ENCODE results near the gene EME1.

EME1 gene

DNA sequence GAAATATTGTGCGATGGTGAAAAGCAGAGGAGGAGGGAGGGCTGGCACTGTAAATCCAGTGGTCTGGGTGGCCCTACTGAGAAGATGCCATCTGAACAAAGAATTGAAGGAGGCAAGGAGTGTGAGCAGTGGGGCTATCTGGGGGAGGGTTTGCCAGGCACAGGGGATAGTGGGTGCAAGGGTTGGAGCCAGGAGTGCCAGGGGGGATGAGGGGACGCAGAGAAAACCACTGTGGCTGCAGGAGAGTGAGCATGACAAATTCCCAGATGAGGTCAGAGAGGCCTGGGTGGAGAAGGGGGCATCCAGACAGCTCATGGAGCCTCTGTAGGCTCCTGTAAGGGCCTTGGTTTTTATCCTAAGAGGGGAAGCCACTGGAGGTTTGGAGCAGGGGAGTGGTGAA, 22.3 kb upstream of the EME1 start:
- H3K27ac ChIP-seq (ENCODE audit: low read depth, low read length), result no peak overlapping the region
- H3K9ac ChIP-seq (ENCODE audit: low read depth, low read length), result no peak overlapping the region
- H3K9me3 ChIP-seq (ENCODE audit: insufficient read depth, low read depth, low read length), result no peaks in the 10 kb centered on the region
- H3K36me3 ChIP-seq (ENCODE audit: insufficient read depth, low read length), result peaks cover 20% of the 10 kb centered on the region
- H3K27me3 ChIP-seq (ENCODE audit: insufficient read depth, low read length), result no peaks in the 10 kb centered on the region
- WGBS, result 81% methylated on average over 2 of the region's 2 CpGs
- H3K4me3 ChIP-seq (ENCODE audit: low read length), result no peak overlapping the region
- peaks cover 13% of the 10 kb centered on the region; the same call in 1 of the 2 replicates for H3K4me1 ChIP-seq (ENCODE audit: insufficient read depth, low read length)

GRCh38 chr17:50352072-50352692, 20.8 kb upstream of the EME1 start:
- Histone ChIP-seq H3K9me3 (ENCODE audit: insufficient read depth, low read depth, low read length) (no peaks in the 10 kb centered on the region), H3K4me3 (ENCODE audit: low read length) (no peak overlapping the region), H3K9ac (ENCODE audit: low read depth, low read length) (no peak overlapping the region), H3K36me3 (ENCODE audit: insufficient read depth, low read length) (peaks cover 35% of the 10 kb centered on the region), H3K27me3 (ENCODE audit: insufficient read depth, low read length) (no peaks in the 10 kb centered on the region), H3K27ac (ENCODE audit: low read depth, low read length) (no peak overlapping the region), H3K4me1 (ENCODE audit: insufficient read depth, low read length) (peaks cover 13% of the 10 kb centered on the region; the same call in 1 of the 2 replicates)
- WGBS, result 93% methylated on average over 6 of the region's 6 CpGs

DNA sequence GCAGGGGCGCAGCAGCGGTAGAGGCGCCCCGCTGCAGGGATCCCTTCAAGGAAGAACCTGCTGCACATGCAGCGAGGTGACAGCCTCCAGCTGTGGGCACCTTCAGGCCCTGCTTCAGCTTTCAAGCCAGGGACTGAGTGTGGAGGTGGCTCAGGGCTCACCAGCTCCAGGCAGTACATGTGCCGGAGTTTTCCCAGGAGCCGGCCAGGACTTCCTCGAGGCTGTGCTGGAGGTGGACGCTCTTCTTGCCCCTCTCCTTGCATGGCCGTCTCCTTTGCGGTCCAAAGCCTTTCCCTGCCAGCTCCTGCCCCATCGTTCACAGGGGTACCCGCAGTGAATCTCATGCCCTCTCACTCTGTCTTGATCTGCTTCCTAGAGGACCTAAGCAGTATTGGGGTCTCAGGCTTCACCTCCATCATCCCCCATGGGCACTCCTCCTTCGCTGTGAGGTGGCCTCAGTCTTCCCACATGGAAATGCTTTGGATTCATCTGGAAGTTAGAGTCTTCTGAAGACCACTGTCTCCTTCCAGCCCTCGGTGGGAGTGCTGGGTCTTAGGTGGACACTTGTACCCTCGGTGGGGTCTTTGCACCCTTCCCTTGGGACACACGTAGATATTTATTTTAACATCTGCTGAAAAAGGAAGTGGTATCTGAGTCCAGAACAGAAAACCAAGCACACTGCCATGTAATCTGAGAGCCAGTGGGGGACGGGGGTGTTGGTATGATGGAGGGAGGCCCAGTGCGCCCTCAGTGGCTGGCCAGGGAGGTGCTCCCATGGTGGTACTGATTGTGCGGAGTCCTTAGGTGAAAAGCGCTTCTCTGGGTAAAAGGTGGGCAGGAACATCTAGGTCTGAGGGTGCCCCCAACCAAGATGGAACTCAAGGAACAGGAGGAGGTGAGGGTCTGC, 20.1 kb upstream of the EME1 start:
- 91% methylated on average over 21 of the region's 21 CpGs for WGBS
- no peak overlapping the region for H3K4me3 ChIP-seq (ENCODE audit: low read length)
- no peaks in the 10 kb centered on the region for H3K9me3 ChIP-seq (ENCODE audit: insufficient read depth, low read depth, low read length)
- no peaks in the 10 kb centered on the region for H3K27me3 ChIP-seq (ENCODE audit: insufficient read depth, low read length)
- H3K27ac ChIP-seq (ENCODE audit: low read depth, low read length), result no peak overlapping the region
- peaks cover 7% of the 10 kb centered on the region; the same call in 1 of the 2 replicates for H3K4me1 ChIP-seq (ENCODE audit: insufficient read depth, low read length)
- H3K36me3 ChIP-seq (ENCODE audit: insufficient read depth, low read length), result peaks cover 40% of the 10 kb centered on the region
- H3K9ac ChIP-seq (ENCODE audit: low read depth, low read length), result no peak overlapping the region

DNA sequence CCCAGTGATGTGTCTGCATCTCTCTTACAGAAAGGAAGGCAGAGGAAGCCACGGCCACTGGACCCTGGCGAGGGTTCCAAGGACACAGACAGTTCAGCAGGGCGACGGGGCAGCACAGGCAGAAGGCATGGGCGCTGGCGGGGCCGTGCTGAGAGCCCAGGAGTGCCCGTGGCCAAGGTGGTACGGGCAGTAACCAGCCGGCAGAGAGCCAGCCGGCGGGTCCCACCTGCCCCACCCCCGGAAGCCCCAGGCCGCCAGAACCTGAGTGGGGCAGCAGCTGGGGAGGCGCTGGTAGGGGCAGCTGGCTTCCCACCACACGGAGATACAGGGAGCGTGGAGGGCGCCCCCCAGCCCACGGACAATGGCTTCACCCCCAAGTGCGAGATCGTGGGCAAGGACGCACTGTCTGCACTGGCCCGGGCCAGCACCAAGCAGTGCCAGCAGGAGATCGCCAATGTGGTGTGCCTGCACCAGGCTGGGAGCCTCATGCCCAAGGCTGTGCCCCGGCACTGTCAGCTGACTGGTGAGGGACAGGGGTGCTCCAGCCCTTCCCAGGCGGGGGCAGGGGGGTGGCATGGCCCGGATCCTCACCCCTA, 19.3 kb upstream of the EME1 start:
- no peak overlapping the region for H3K9ac ChIP-seq (ENCODE audit: low read depth, low read length)
- peaks cover 1% of the 10 kb centered on the region; the same call in 1 of the 2 replicates for H3K4me1 ChIP-seq (ENCODE audit: insufficient read depth, low read length)
- H3K36me3 ChIP-seq (ENCODE audit: insufficient read depth, low read length), result peaks cover 47% of the 10 kb centered on the region
- H3K4me3 ChIP-seq (ENCODE audit: low read length), result no peak overlapping the region
- no peak overlapping the region for H3K27ac ChIP-seq (ENCODE audit: low read depth, low read length)
- no peaks in the 10 kb centered on the region for H3K27me3 ChIP-seq (ENCODE audit: insufficient read depth, low read length)
- 94% methylated on average over 27 of the region's 27 CpGs for WGBS
- H3K9me3 ChIP-seq (ENCODE audit: insufficient read depth, low read depth, low read length), result no peaks in the 10 kb centered on the region

DNA sequence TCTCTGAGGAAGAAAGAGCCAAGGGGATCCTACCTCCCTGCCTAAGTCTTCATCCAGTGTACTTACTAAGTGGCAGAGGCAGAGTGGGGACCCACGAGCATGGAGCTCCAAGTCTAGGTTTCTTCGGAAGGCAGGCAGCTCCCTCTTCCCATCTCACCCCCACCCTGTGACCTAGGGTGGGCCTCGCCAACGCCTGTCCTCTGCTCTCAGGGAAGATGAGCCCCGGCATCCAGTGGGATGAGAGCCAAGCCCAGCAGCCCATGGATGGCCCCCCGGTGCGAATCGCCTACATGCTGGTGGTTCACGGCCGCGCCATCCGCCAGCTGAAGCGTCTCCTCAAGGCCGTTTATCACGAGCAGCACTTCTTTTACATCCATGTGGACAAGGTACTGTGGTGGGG, 18.8 kb upstream of the EME1 start:
- Histone ChIP-seq H3K36me3 (ENCODE audit: insufficient read depth, low read length) (peaks cover 52% of the 10 kb centered on the region), H3K27ac (ENCODE audit: low read depth, low read length) (no peak overlapping the region), H3K9ac (ENCODE audit: low read depth, low read length) (no peak overlapping the region), H3K9me3 (ENCODE audit: insufficient read depth, low read depth, low read length) (no peaks in the 10 kb centered on the region), H3K27me3 (ENCODE audit: insufficient read depth, low read length) (no peaks in the 10 kb centered on the region), H3K4me3 (ENCODE audit: low read length) (no peak overlapping the region), H3K4me1 (ENCODE audit: insufficient read depth, low read length) (no peaks in the 10 kb centered on the region)
- WGBS, result 95% methylated on average over 15 of the region's 15 CpGs

GRCh38 chr17:50354776-50355175, 18.3 kb upstream of the EME1 start:
- H3K27ac ChIP-seq (ENCODE audit: low read depth, low read length), result no peak overlapping the region
- 96% methylated on average over 13 of the region's 13 CpGs for WGBS
- H3K36me3 ChIP-seq (ENCODE audit: insufficient read depth, low read length), result peaks cover 58% of the 10 kb centered on the region
- no peaks in the 10 kb centered on the region for H3K27me3 ChIP-seq (ENCODE audit: insufficient read depth, low read length)
- H3K9ac ChIP-seq (ENCODE audit: low read depth, low read length), result no peak overlapping the region
- H3K4me1 ChIP-seq (ENCODE audit: insufficient read depth, low read length), result no peaks in the 10 kb centered on the region
- H3K9me3 ChIP-seq (ENCODE audit: insufficient read depth, low read depth, low read length), result no peaks in the 10 kb centered on the region
- H3K4me3 ChIP-seq (ENCODE audit: low read length), result no peak overlapping the region

GRCh38 chr17:50355336-50355700, 17.7 kb upstream of the EME1 start:
- peaks cover 63% of the 10 kb centered on the region for H3K36me3 ChIP-seq (ENCODE audit: insufficient read depth, low read length)
- H3K9ac ChIP-seq (ENCODE audit: low read depth, low read length), result no peak overlapping the region
- no peak overlapping the region for H3K27ac ChIP-seq (ENCODE audit: low read depth, low read length)
- no peak overlapping the region for H3K4me3 ChIP-seq (ENCODE audit: low read length)
- H3K27me3 ChIP-seq (ENCODE audit: insufficient read depth, low read length), result no peaks in the 10 kb centered on the region
- 100% methylated on average over 2 of the region's 4 CpGs for WGBS
- H3K4me1 ChIP-seq (ENCODE audit: insufficient read depth, low read length), result no peaks in the 10 kb centered on the region
- no peaks in the 10 kb centered on the region for H3K9me3 ChIP-seq (ENCODE audit: insufficient read depth, low read depth, low read length)

DNA sequence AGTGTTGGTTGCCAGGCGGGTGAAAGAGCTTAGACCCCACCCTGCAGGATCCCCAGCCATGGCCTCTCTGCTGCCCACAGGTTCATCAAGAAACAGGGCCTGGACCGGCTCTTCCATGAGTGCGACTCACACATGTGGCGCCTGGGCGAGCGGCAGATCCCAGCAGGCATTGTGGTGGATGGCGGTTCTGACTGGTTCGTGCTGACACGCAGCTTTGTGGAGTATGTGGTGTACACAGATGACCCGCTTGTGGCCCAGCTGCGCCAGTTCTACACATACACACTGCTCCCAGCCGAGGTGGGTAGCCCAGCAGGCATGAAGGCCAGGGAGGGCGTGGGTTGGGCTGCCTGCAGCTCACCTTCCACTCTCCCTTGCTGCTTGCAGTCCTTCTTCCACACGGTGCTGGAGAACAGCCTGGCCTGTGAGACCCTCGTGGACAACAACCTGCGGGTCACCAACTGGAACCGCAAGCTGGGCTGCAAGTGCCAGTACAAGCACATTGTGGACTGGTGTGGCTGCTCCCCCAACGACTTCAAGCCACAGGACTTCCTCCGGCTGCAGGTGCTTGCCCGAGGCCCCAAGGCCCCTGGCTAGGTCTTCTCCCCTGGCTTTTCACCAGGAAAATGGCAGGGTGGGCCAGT, 17.2 kb upstream of the EME1 start:
- H3K9ac ChIP-seq (ENCODE audit: low read depth, low read length), result no peak overlapping the region
- H3K9me3 ChIP-seq (ENCODE audit: insufficient read depth, low read depth, low read length), result no peaks in the 10 kb centered on the region
- H3K27ac ChIP-seq (ENCODE audit: low read depth, low read length), result no peak overlapping the region
- WGBS, result 96% methylated on average over 20 of the region's 20 CpGs
- peaks cover 63% of the 10 kb centered on the region for H3K36me3 ChIP-seq (ENCODE audit: insufficient read depth, low read length)
- no peak overlapping the region for H3K4me3 ChIP-seq (ENCODE audit: low read length)
- no peaks in the 10 kb centered on the region for H3K27me3 ChIP-seq (ENCODE audit: insufficient read depth, low read length)
- H3K4me1 ChIP-seq (ENCODE audit: insufficient read depth, low read length), result no peaks in the 10 kb centered on the region

DNA sequence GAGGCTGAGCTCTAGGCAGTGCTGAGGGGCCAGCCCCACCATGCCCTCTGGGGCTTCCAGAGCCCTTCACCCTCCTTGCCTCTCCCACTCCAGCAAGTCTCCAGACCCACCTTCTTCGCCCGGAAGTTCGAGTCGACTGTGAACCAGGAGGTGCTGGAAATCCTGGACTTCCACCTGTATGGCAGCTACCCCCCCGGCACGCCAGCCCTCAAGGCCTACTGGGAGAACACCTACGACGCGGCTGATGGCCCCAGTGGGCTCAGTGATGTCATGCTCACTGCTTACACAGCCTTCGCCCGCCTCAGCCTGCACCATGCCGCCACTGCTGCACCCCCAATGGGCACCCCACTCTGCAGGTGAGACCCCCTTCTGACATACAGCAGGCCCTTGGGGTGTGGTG, 16.6 kb upstream of the EME1 start:
- H3K9ac ChIP-seq (ENCODE audit: low read depth, low read length), result no peak overlapping the region
- no peaks in the 10 kb centered on the region for H3K4me1 ChIP-seq (ENCODE audit: insufficient read depth, low read length)
- H3K27me3 ChIP-seq (ENCODE audit: insufficient read depth, low read length), result no peaks in the 10 kb centered on the region
- peaks cover 63% of the 10 kb centered on the region for H3K36me3 ChIP-seq (ENCODE audit: insufficient read depth, low read length)
- H3K27ac ChIP-seq (ENCODE audit: low read depth, low read length), result no peak overlapping the region
- 96% methylated on average over 12 of the region's 12 CpGs for WGBS
- no peaks in the 10 kb centered on the region for H3K9me3 ChIP-seq (ENCODE audit: insufficient read depth, low read depth, low read length)
- no peak overlapping the region for H3K4me3 ChIP-seq (ENCODE audit: low read length)

GRCh38 chr17:50356892-50357510, 16.0 kb upstream of the EME1 start:
- WGBS, result 97% methylated on average over 12 of the region's 12 CpGs
- Histone ChIP-seq H3K27ac (ENCODE audit: low read depth, low read length) (no peak overlapping the region), H3K27me3 (ENCODE audit: insufficient read depth, low read length) (no peaks in the 10 kb centered on the region), H3K4me1 (ENCODE audit: insufficient read depth, low read length) (no peaks in the 10 kb centered on the region), H3K4me3 (ENCODE audit: low read length) (no peak overlapping the region), H3K9ac (ENCODE audit: low read depth, low read length) (no peak overlapping the region), H3K36me3 (ENCODE audit: insufficient read depth, low read length) (peaks cover 63% of the 10 kb centered on the region), H3K9me3 (ENCODE audit: insufficient read depth, low read depth, low read length) (no peaks in the 10 kb centered on the region)
